Activated CD8-positive, alpha-beta memory T cell treated with anti-CD3 and anti-CD28 coated beads, Interleukin-2, amount 50 U/mL, for 24 hours (primary cell): ENCODE results near the gene SZT2.
"Not testable (repeated sequence)": the region's sequence is repeated elsewhere in the genome, so short reads cannot be mapped to it uniquely, and the experiment has no call there.

ENCODE experiments used
- DNase-seq: peaks from one replicate; pipeline ENCODE4 v3.0.0-alpha.2; 2020; ENCODE audit errors: extremely low read depth

The SZT2 gene

GRCh38 chr1:43388613-43389012, 1.1 kb upstream of the SZT2 start:
- no peak for DNase-seq

DNA sequence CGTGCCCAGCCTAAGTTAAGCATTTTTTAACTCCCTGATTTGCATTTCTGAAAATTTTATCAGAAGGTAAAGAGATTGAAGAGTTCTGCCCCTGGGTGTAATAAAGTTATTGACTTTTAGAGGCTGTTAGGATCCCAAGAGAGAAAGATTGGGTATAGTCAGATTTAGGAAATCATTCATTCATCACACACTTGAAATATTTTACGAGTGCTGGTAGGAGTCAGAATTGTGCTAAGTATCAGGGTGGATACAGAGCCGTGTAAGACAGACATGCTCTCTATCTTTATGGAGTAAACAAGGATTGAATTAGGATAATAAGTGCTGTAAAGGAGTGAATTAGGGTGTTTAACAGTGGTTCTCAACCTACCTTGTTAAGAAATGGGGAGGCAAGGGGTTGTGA, 3.0 kb downstream of the SZT2 start:
- no peak for DNase-seq

DNA sequence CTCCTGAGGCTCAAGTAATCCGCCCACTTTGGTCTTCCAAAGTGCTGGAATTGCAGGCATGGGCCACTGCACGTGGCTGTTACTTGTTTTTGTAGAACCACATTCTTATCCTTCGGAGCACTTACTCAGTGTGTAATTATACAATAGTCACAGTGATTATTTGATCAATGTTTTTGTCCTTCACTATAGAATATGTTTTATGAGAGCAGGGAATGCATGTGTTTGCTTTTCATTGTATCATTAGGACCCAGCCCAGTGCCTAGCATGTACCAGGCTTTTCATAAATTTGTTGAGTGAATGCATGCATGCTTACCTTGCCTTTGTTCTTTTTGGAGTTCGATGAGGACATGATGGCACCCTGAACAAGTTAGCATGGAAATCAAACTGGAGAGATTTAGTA, 5.8 kb downstream of the SZT2 start:
- no peak for DNase-seq

GRCh38 chr1:43396059-43396458, 6.4 kb downstream of the SZT2 start:
- no peak for DNase-seq

- DNase-seq: no peak
These were observed 8.5 kb downstream of the SZT2 start for GRCh38 chr1:43398227-43398626.

DNA sequence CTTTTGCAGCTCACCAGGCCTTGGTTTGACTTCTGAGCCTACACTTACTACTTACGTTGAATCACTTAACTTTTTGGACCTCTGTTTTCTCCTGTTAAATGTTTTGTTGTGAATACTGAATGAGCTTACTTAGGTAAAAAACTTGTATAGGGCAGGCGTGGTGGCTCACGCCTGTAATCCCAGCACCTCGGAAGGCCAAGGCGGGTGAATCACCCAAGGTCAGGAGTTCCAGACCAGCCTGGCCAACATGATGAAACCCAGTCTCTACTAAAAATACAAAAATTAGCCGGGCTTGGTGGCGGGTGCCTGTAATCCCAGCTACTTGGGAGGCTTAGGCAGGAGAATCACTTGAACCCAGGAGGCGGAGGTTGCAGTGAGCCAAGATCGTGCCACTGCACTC, 10.7 kb downstream of the SZT2 start:
- DNase-seq: not testable (repeated sequence)

GRCh38 chr1:43402089-43402865, 12.6 kb downstream of the SZT2 start:
- no peak for DNase-seq

- DNase-seq: no peak
These were observed 14.7 kb downstream of the SZT2 start for GRCh38 chr1:43404353-43404752.

GRCh38 chr1:43405219-43405875, 15.6 kb downstream of the SZT2 start:
- DNase-seq: no peak

GRCh38 chr1:43405876-43406234, 16.2 kb downstream of the SZT2 start:
- DNase-seq: no peak

DNA sequence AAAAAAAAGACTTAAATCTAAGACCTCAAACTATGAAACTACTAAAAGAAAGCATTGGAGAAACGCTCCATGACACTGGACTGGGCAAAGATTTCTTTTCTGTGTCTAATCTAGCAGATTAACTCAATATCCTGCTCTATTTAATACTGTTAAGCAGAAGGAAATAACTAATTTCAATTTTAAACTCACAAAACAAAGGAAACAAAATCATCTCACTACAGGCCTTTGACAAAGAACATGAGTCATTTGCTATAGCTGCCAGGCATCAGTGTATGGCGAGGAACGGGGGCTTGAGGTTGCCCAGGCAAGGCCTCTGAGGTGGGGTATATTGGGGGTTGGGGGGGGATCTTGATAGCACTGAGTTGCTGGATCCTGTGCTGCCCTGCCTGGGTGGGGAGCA, 20.9 kb downstream of the SZT2 start:
- DNase-seq: no peak

- not testable (repeated sequence) for DNase-seq
These were observed 23.7 kb downstream of the SZT2 start for GRCh38 chr1:43413426-43413825.

- peak; percentile 17 for DNase-seq
These were observed 25.0 kb downstream of the SZT2 start for GRCh38 chr1:43414634-43415223.

DNA sequence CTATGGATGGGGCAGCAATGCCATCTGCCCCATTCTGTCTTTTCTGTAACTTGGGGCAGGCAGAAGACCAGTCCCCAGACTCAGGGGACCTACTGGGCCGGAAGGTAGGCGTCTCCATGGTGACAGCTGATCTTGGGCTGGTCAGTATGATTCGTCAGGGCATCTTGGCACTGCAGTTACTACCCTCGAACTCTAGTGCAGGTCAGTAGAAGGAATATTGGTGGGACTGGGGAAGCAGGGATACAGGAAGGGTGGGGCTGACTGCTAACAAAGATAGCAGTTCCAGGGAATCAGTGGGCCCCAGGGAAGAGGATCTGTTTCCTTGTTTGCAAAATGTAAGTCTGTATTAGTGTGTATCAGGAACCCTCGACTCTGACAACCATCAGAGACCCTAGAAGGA, 26.2 kb downstream of the SZT2 start:
- no peak for DNase-seq

DNA sequence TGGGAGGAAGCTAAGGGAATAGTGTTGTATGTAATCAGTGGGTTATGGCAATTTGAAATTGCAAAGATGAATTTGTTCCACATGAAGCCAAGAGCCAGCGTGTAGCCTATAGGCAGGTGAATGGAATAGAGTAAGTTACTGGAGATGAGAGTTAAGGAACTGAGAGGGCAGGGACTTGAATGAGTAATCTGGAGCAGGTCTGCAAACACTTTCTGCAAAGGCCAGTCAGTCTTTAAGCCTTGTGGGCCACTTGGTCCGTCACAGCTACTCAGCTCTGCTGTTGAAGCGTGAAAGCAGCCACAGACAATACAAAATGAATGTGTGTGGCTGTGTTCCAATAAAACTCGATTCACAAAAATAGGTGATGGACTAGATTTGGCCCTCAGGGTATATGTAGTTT, 29.2 kb downstream of the SZT2 start:
- no peak for DNase-seq

DNA sequence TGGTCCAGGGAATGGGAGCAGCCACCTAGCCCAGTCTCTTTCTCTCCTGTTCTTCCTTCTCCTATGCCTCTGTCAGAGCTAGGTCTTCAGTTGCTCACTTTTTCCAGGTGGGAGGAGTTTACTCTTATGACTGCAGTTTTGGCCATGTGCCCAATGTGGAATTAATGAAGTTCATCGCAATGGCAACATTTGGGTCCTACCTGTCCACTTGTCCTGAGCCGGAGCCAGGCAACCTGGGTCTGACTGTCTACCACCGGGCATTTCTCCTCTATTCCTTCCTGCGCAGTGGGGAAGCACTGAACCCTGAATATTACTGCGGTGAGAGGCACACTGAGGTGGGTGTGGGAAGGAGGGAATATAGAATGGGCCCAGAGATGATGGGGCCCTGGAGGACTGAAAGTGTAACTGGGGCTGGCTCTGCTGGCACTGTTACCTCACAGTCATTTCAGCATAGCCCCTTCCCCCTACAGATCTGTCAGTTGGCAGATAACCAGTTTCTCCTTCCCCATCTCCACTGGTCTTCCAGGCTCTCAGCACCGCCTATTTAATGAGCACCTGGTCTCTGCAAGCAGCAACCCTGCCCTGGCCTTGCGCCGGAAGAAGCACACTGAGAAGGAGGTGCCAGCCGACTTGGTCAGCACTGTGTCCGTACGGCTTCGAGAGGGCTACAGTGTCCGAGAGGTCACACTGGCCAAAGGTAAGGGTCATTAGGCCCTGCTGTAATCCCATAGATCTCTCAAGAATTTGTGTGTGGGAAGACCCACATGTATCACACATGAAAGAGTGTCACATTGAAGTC, 30.1 kb downstream of the SZT2 start:
- DNase-seq: no peak

DNA sequence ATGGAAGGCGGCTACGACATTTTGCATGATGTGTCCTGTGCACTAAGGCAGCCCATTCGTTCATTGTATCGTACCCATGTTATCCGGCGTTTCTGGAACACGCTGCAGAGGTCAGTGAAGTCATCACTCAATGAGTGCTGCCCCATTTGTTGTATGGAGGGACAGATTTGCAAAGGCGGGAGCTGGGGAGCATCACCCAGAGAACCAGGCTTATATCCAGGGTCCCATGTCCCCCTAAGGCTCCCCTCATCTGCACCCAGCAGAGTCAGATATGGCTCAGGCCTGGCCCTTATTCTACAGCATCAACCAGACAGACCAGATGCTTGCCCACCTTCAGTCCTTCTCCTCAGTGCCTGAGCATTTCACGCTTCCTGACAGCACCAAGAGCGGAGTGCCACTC, 31.2 kb downstream of the SZT2 start:
- DNase-seq: no peak

DNA sequence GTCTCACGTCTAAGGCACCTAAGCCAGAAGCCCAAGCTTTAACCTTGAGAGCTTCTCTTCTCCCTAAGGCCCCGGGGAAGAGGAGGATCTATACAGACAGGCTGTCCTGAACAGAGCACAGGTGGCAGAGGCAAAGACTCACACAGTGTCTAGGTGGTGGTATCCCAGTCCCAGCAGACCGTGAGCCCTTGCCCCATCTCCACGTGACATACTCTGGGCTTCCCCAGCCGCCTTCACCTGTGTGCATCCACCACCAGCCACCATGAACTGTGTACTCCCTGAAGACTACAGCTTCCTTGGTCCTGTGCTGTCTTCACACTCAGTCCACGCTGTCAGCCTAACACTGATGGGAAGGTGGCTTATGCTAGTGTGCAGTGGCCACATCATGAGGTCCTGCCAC, 31.7 kb downstream of the SZT2 start:
- no peak for DNase-seq

DNA sequence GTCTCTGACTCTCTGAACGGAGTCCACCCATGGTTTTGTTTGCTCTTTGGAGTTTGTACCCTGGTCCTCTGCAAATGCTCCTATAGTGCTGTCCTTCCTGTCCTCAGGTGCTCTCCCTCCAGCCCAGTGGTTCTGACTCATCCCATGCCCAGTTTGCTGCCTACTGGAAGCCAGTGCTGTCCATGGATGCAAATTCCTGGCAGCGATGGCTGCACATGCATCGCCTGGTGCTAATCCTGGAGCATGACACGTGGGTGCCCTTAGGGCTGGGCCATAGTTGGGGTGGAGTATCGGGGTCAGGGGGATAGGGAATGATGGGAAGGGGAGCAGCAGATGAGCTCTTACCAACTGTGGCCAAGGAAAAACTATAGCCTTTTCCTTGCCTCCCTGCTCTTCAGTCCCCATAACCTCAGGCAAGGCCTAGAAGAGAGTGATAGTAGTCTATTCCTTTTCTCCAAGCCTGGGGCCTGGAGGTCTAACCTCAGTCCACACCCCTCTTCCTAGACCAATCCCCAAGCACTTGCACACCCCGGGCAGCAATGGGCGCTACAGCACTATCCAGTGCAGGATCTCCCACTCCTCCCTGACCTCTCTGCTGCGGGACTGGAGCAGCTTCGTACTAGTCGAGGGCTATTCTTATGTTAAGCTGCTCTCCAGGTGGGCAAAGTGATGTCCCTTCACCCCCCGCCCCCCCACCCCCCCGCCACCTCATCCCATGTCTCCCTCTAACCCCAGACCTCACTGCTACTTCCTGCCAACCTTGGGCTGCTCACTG, 32.5 kb downstream of the SZT2 start:
- no peak for DNase-seq

DNA sequence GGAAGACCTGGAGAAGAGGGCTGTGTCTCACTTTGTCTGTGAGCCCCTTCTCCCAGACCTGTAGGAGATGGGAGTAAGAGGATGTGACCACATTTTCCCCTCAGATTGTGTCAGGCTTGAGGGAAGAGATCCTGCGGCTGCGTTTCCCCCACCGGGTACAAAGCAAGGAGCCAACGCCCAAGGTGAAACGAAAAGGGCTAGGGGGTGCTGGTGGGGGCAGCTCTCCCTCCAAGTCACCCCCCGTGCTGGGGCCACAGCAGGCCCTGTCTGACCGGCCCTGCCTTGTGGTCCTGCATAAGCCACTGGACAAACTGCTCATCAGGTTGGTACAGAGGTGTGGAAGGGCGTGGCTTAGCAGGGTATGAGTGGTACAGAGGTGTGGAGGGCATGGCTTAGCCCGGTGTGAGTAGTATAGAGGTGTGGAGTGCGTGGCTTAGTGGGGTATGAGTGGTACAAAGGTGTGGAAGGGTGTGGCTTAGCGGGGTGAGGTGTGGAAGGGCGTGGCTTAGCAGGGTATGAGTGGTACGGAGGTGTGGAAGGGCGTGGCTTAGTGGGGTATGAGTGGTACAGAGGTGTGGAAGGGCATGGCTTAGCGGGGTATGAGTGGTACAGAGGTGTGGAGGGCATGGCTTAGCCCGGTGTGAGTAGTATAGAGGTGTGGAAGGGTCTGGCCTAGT, 33.4 kb downstream of the SZT2 start:
- no peak for DNase-seq
